HepG2 (cell line): ENCODE measurements around the gene ETHE1.

Experiments used
- CBX5 ChIP-seq: sonication (generic); formaldehyde crosslinking; IDR thresholded peaks from 2 replicates; pipeline ENCODE4 v1.4.0; 2020; ENCODE audit warnings: missing genetic modification reagents, borderline replicate concordance
- RAD21 ChIP-seq: fragments of 450-650 bp; formaldehyde crosslinking; IDR thresholded peaks from 2 replicates; pipeline ENCODE4 v1.5.0; 2020; ENCODE audit warnings: mild to moderate bottlenecking
- ZFX ChIP-seq: sonication (generic); formaldehyde crosslinking; IDR thresholded peaks from 2 replicates; pipeline ENCODE4 v1.4.0; 2020; ENCODE audit warnings: mild to moderate bottlenecking, low read depth, missing genetic modification reagents, moderate library complexity
- ZKSCAN1 ChIP-seq: fragments of 150-350 bp; IDR thresholded peaks from 2 replicates; pipeline ENCODE4 v1.6.1; 2014; ENCODE audit warnings: low read length
- TF ChIP-seq, protein P1 (sequence below): sonication (generic); formaldehyde crosslinking; conservative IDR thresholded peaks from 2 replicates; pipeline ENCODE4 v1.4.0; 2020; ENCODE audit warnings: missing genetic modification reagents

DNA sequence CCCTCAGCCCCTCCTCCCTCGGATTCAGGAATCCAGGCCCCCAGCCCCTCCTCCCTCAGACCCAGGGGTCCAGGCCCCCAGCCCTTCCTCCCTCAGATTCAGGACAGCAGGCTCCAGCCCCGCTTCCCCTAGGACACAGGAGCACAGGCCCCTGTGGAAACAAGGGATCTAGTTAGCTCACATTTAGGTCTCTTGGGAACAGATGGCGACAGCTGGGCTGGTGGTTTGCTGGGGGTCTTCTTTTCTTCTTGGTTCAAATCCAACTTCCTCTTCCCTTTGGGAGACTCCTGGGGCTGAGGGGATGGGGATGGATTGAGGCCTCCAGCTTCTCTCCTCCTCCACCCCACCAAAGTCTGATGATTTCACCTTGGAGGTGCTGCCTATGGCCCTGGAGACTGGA lies 25.6 kb upstream of the ETHE1 start:
- TF ChIP-seq ZKSCAN1 (no peak), CBX5 (no peak), ZFX (no peak), RAD21 (CRISPR knock-in tag) (no peak)
- TF ChIP-seq, protein P1, sequence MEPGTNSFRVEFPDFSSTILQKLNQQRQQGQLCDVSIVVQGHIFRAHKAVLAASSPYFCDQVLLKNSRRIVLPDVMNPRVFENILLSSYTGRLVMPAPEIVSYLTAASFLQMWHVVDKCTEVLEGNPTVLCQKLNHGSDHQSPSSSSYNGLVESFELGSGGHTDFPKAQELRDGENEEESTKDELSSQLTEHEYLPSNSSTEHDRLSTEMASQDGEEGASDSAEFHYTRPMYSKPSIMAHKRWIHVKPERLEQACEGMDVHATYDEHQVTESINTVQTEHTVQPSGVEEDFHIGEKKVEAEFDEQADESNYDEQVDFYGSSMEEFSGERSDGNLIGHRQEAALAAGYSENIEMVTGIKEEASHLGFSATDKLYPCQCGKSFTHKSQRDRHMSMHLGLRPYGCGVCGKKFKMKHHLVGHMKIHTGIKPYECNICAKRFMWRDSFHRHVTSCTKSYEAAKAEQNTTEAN (CRISPR knock-in tag): no peak
